Measurements from ENCODE around the gene GNAL. TPM values are rescaled to one million over a fixed set of nuclear protein-coding genes. Genes with fewer than 3 reads are reported as not detected.

Gene GNAL
- total and polyA plus RNA-seq, 8 donors = under 0.01 to 6.7 (median 1.8) TPM

DNA sequence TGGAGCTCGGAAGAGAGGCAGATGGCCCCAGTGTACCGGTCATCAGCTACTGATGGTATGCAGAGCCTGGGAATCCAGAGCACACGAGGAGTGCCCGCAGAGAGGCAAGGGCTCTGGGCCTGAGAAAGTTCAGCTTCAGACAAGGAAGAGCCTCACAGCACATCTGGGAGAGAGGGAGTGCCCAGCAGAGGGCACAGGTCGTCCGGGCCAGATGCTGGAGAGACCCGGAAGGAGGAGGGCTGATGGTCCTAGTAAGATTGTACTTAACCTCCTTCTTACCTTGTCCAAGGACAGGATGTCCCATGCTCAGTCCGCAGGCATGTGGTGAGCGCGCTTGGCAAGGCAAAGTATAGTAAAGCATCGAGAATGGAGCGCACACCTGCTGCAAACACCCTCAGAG lies 137.8 kb downstream of the GNAL start:
- no peaks in the 10 kb centered on the region for H3K27me3 ChIP-seq
- no peak for DNase-seq
- no peaks in the 10 kb centered on the region for H3K9me3 ChIP-seq
- no peak overlapping the region for H3K27ac ChIP-seq
- WGBS, 5 donors = 78 to 85% (median 84%) methylated on average over 12 of the region's 12 CpGs
- no peaks in the 10 kb centered on the region for H3K36me3 ChIP-seq
- intact Hi-C loops (cut with DNase I; ENCODE audit: low total_unique reads) = no loop called here
- H3K4me1 ChIP-seq = no peaks in the 10 kb centered on the region
- TF ChIP-seq EP300 (IDR thresholded peaks at IDR 0.05) (no peak), POLR2A (IDR thresholded peaks at IDR 0.05) (no peak), POLR2AphosphoS5 (IDR thresholded peaks at IDR 0.05) (no peak)
- TF ChIP-seq, protein P1, sequence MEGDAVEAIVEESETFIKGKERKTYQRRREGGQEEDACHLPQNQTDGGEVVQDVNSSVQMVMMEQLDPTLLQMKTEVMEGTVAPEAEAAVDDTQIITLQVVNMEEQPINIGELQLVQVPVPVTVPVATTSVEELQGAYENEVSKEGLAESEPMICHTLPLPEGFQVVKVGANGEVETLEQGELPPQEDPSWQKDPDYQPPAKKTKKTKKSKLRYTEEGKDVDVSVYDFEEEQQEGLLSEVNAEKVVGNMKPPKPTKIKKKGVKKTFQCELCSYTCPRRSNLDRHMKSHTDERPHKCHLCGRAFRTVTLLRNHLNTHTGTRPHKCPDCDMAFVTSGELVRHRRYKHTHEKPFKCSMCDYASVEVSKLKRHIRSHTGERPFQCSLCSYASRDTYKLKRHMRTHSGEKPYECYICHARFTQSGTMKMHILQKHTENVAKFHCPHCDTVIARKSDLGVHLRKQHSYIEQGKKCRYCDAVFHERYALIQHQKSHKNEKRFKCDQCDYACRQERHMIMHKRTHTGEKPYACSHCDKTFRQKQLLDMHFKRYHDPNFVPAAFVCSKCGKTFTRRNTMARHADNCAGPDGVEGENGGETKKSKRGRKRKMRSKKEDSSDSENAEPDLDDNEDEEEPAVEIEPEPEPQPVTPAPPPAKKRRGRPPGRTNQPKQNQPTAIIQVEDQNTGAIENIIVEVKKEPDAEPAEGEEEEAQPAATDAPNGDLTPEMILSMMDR (IDR thresholded peaks at IDR 0.05) = no peak
- no peak overlapping the region for H3K4me3 ChIP-seq

DNA sequence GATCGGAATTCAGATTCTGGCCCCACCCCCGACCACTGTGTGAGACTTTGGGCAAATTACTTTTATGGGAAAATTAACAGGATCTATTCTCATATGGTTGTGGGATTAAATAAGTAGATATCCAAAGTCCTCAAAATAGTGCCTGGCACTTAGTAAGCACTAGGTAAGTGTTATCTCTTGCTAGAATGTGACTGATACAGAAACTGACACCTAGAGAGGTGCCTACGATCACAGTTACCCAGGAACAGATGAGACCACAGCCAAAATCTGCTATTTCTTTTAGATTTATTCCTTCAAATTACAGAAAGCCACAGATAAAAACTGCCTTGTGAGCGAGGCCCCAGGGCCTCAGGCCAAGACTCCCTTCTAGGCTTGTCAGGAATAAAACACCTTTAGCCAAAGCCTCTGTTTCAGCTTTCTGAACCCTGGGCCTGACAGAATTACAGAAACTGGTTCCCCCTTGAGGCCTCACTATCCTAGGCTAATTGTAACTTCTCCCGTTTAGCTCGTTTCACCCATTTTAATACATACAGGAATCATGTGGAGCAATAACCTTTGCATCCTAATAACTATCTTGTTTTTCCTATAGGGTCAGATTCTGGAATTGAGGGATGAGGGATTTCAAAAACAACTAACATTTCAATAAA lies 139.8 kb downstream of the GNAL start:
- 62 to 69% (median 66%) methylated on average over 6 of the region's 6 CpGs for WGBS, 5 donors
- intact Hi-C loops (cut with DNase I; ENCODE audit: low total_unique reads) = no loop called here

DNA sequence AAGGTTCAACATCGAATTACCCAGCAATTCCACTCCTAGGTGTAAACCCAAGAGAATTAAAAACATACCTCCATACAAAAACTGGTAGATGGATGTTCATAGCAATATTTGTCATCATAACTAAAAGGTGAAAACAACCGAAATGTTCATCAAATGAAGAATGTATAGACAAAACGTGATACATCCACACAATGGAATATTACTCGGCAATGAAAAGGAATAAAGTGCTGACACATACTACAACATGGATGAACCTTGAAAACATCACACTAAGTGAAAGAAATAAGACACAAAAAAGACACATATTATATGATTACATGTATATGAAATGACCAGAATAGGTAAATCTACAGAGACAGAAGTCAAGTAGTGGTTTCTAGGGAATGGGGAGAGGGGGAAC lies 141.5 kb downstream of the GNAL start:
- H3K9me3 ChIP-seq = no peaks in the 10 kb centered on the region
- H3K27me3 ChIP-seq = no peaks in the 10 kb centered on the region
- no peaks in the 10 kb centered on the region for H3K4me1 ChIP-seq
- no peak overlapping the region for H3K27ac ChIP-seq
- 91 to 96% (median 95%) methylated on average over 4 of the region's 4 CpGs for WGBS, 5 donors
- intact Hi-C loops (cut with DNase I; ENCODE audit: low total_unique reads) = no loop called here
- no peak for DNase-seq
- no peak overlapping the region for H3K4me3 ChIP-seq
- no peaks in the 10 kb centered on the region for H3K36me3 ChIP-seq
- TF ChIP-seq POLR2AphosphoS5 (IDR thresholded peaks at IDR 0.05) (no peak), EP300 (IDR thresholded peaks at IDR 0.05) (no peak), POLR2A (IDR thresholded peaks at IDR 0.05) (no peak)
- TF ChIP-seq, protein P1 (IDR thresholded peaks at IDR 0.05) = no peak

More for the DNA sequence above, 139.8 kb downstream of the GNAL start:
- TF ChIP-seq EP300 (IDR thresholded peaks at IDR 0.05) (no peak), POLR2AphosphoS5 (IDR thresholded peaks at IDR 0.05) (no peak)
- TF ChIP-seq, protein P1 (IDR thresholded peaks at IDR 0.05) = no peak
- H3K4me3 ChIP-seq = no peak overlapping the region
- H3K4me1 ChIP-seq = no peaks in the 10 kb centered on the region
- no peaks in the 10 kb centered on the region for H3K27me3 ChIP-seq
- no peaks in the 10 kb centered on the region for H3K9me3 ChIP-seq
- no peak for DNase-seq
- no peak overlapping the region for H3K27ac ChIP-seq
- no peaks in the 10 kb centered on the region for H3K36me3 ChIP-seq

DNA sequence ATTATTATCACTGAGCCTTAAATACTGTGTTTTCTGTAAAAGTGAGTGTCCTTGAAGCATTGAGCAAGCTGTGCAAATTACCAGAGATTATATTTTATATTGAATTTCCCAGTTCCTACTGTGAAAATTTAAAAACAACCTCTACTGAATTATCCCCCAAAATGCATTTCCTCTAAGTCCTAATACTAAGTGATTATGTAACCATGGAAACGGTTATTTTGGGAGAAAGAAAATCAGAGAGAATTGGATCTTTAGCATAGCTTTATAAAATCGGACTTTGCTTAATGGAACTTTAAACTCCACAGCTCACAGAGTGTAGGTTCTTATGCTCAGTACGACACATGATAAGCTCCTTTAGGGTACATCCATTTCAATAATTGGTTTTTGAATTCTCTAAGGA lies 142.9 kb downstream of the GNAL start:
- Histone ChIP-seq H3K27ac (no peak overlapping the region), H3K4me1 (no peaks in the 10 kb centered on the region), H3K36me3 (no peaks in the 10 kb centered on the region), H3K9me3 (no peaks in the 10 kb centered on the region), H3K27me3 (no peaks in the 10 kb centered on the region), H3K4me3 (no peak overlapping the region)
- 81 to 93% (median 81%) methylated on average over 3 of the region's 3 CpGs for WGBS, 5 donors
- TF ChIP-seq POLR2AphosphoS5 (IDR thresholded peaks at IDR 0.05) = no peak
- TF ChIP-seq, protein P1 (IDR thresholded peaks at IDR 0.05) = no peak
- TF ChIP-seq EP300 (IDR thresholded peaks at IDR 0.05) = no peak
- TF ChIP-seq POLR2A (IDR thresholded peaks at IDR 0.05) = no peak
- intact Hi-C loops (cut with DNase I; ENCODE audit: low total_unique reads) = no loop called here
- no peak for DNase-seq
